HG03025 (cell line): ENCODE data around the gene PGPEP1.
"Not testable (repeated sequence)": the region's sequence is repeated elsewhere in the genome, so short reads cannot be mapped to it uniquely, and the experiment has no call there.

ENCODE experiments used
- ATAC-seq: cut with Tn5 transposase; IDR thresholded peaks from one replicate; pipeline ENCODE4 v1.9.1; 2021; ENCODE audit warnings: mild to moderate bottlenecking, moderate library complexity; ENCODE audit not compliant: unreplicated experiment, low FRiP score

Gene PGPEP1

GRCh38 chr19:18330868-18331267 is 9.5 kb upstream of the PGPEP1 start:
- no peak for ATAC-seq

GRCh38 chr19:18332917-18333530 is 7.4 kb upstream of the PGPEP1 start:
- no peak for ATAC-seq

- ATAC-seq = no peak
Observed at GRCh38 chr19:18333680-18334079, 6.7 kb upstream of the PGPEP1 start.

GRCh38 chr19:18336121-18336520 is 4.3 kb upstream of the PGPEP1 start:
- no peak for ATAC-seq

- no peak for ATAC-seq
Observed at GRCh38 chr19:18338541-18338940, 1.9 kb upstream of the PGPEP1 start.

- ATAC-seq = no peak
Observed at GRCh38 chr19:18339723-18340122, 675 bp upstream of the PGPEP1 start.

GRCh38 chr19:18340990-18341868 is 831 bp downstream of the PGPEP1 start:
- no peak for ATAC-seq

- no peak for ATAC-seq
Observed at GRCh38 chr19:18342090-18342632, 1.8 kb downstream of the PGPEP1 start.

GRCh38 chr19:18344582-18344950 is 4.2 kb downstream of the PGPEP1 start:
- no peak for ATAC-seq

- no peak for ATAC-seq
Observed at GRCh38 chr19:18345296-18345695, 4.9 kb downstream of the PGPEP1 start.

- ATAC-seq = no peak
Observed at GRCh38 chr19:18346091-18346490, 5.7 kb downstream of the PGPEP1 start.

- no peak for ATAC-seq
Observed at GRCh38 chr19:18348171-18348570, 7.8 kb downstream of the PGPEP1 start.

- not testable (repeated sequence) for ATAC-seq
Observed at GRCh38 chr19:18348818-18349339, 8.5 kb downstream of the PGPEP1 start.

- ATAC-seq = no peak
Observed at GRCh38 chr19:18349524-18350128, 9.2 kb downstream of the PGPEP1 start.

GRCh38 chr19:18350490-18350889 is 10.1 kb downstream of the PGPEP1 start:
- ATAC-seq = no peak

- no peak for ATAC-seq
Observed at GRCh38 chr19:18351544-18351943, 11.1 kb downstream of the PGPEP1 start.

- no peak for ATAC-seq
Observed at GRCh38 chr19:18353378-18354005, 13.1 kb downstream of the PGPEP1 start.

GRCh38 chr19:18354743-18355142 is 14.3 kb downstream of the PGPEP1 start:
- not testable (repeated sequence) for ATAC-seq

- ATAC-seq = no peak
Observed at GRCh38 chr19:18357041-18357440, 16.6 kb downstream of the PGPEP1 start.

GRCh38 chr19:18361646-18362045 is 21.2 kb downstream of the PGPEP1 start:
- ATAC-seq = no peak
